Measurements from ENCODE around the gene SYNDIG1. TPM values are rescaled to one million over a fixed set of nuclear protein-coding genes. Genes with fewer than 3 reads are reported as not detected.

Gene SYNDIG1
- total RNA-seq, 4 donors from 2014 or later, result 0.27 to 0.32 TPM; not detected in 2

DNA sequence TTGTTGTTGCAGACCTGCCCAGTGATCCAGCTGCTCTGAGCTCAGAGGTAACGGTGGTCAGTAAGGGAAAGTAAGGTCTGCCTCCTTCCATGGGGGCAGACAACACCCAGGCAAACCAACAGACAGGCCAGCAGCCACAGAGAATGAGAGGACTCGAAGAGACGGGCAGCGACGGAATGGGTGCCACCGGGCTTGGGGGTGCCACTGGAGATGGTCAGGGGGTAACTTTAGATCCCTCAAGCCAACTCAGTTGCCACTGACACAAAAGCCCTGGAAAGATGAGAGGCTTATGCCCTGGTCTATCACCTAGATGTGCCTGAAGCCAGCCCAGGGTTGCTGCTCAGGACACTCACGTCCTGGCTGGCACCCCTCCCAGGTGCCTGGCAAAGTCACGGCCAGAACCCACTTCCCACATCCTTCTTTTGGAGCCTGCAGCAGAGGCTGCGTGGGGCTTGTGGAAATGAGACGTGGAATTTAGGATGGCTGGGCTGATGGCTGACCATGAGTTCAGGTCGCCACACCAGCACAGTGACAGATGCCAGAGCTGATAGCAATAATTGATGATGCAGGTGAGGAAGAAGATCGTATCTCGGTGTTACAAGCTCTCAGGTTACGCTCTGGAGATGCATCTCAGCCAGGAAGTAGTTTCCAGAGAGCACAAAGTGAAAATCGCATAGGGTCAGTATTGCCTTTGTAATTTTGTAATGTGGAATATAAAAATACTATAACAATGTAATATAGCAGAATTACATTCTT lies 209.1 kb downstream of the SYNDIG1 start:
- in situ Hi-C loops (cut with MboI; ENCODE audit: low pct_ligation_motif_present in 1 of 4, low pct_unique_long_range_greater_than_20kb in 1 of 4, low sequenced_read_pairs in 3 of 4), result no loop called here
- 77 to 93% methylated on average over 3 to 15 of the region's 15 CpGs for whole genome bisulfite sequencing, 2 donors (ENCODE audit: low coverage in 1 of 2)
- intact Hi-C loops (cut with DNase I; ENCODE audit: low total_unique reads), result no loop called here
- Histone ChIP-seq H3K4me3 (no peak overlapping the region), H3K4me1 (no peaks in the 10 kb centered on the region), H3K9me3 (no peaks in the 10 kb centered on the region), H3K27ac (no peak overlapping the region), H3K27me3 (no peaks in the 10 kb centered on the region), H3K36me3 (no peaks in the 10 kb centered on the region)
- TF ChIP-seq POLR2AphosphoS5 (IDR thresholded peaks at IDR 0.05) (no peak), CTCF (IDR thresholded peaks at IDR 0.05) (no peak), POLR2A (IDR thresholded peaks at IDR 0.05) (no peak), EP300 (IDR thresholded peaks at IDR 0.05; ENCODE audit: low read depth) (no peak)
- no peak for DNase-seq

DNA sequence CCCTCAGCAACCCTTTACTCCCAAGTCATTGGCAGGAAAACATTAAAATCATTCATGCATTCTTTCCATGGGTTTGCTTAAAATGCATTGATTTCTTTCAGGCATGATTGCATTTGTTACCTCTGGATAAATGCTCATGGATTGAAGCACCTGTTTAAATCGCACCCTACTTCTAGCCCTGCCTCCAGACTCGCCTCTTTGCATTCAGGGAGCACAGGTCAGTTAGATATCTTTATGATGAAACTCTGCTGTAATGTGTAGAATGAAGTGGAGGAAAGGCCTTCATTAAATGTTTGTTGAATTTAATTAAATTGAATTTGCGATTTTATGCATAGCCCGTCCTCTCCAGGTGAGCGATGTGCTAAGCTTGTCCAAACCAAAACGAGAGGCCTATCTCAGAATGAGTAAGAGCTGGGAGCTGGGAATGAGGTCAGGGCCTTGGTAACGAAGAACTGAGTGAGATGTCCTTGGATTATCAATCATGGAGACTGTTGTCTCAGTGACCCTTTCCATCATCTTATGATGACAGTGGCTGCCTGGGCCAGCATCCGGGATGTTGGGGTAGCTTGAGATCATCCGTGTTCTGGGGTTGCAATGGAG lies 210.1 kb downstream of the SYNDIG1 start:
- in situ Hi-C loops (cut with MboI; ENCODE audit: low pct_ligation_motif_present in 1 of 4, low pct_unique_long_range_greater_than_20kb in 1 of 4, low sequenced_read_pairs in 3 of 4) (no loop called here), intact Hi-C loops (cut with DNase I; ENCODE audit: low total_unique reads) (no loop called here)
- no peak for DNase-seq
- no peak overlapping the region for H3K4me3 ChIP-seq
- H3K27me3 ChIP-seq, result no peaks in the 10 kb centered on the region
- no peak overlapping the region for H3K27ac ChIP-seq
- 73 to 79% methylated on average over 8 to 9 of the region's 9 CpGs for WGBS, 2 donors (ENCODE audit: low coverage in 1 of 2)
- TF ChIP-seq EP300 (IDR thresholded peaks at IDR 0.05; ENCODE audit: low read depth), result no peak
- no peak for TF ChIP-seq CTCF (IDR thresholded peaks at IDR 0.05)
- no peak for TF ChIP-seq POLR2A (IDR thresholded peaks at IDR 0.05)
- no peak for TF ChIP-seq POLR2AphosphoS5 (IDR thresholded peaks at IDR 0.05)
- no peaks in the 10 kb centered on the region for H3K9me3 ChIP-seq
- H3K4me1 ChIP-seq, result no peaks in the 10 kb centered on the region
- no peaks in the 10 kb centered on the region for H3K36me3 ChIP-seq

DNA sequence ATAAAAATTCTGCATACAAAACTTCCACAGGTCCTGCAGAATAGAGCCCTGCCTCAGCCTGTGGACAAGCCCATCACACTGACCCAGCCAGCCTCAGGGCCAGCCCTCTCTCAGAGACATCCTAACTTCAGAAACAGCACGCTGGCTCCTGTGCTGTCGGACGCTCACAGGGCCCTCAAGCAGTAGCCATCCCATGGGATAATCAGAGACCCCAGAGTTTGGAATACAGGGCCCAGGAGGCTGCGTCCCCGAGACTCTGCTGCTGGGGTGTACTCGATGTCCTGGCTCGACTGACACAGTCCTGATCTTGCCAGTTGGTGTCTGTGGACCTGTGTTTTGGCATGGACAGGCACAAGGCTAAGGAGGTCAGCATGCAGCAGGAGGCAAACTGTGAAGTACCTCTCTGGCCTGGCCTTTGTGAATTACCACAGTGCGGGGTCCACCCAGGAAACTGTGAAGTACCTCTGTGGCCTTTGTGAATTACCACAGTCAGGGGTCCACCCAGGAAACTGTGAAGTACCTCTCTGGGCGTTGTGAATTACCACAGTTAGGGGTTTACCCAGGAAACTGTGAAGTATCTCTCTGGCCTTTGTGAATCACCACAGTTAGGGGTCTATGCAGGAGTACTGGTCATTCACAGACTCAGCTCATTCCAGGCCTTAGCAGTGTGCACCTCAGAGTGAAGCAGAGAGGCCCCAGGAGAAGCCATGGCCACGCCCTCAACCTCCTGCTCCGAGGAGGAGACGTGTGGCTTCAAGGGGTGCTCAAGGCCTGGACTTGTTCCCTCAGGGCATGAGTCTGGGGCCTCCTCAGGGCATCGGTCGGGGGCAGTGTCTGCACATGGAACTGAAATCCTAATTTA lies 212.4 kb downstream of the SYNDIG1 start:
- in situ Hi-C loops (cut with MboI; ENCODE audit: low pct_ligation_motif_present in 1 of 4, low pct_unique_long_range_greater_than_20kb in 1 of 4, low sequenced_read_pairs in 3 of 4) (no loop called here), intact Hi-C loops (cut with DNase I; ENCODE audit: low total_unique reads) (no loop called here)
- Histone ChIP-seq H3K9me3 (no peaks in the 10 kb centered on the region), H3K4me3 (no peak overlapping the region), H3K36me3 (no peaks in the 10 kb centered on the region), H3K4me1 (no peaks in the 10 kb centered on the region), H3K27ac (no peak overlapping the region), H3K27me3 (no peaks in the 10 kb centered on the region)
- no peak for TF ChIP-seq CTCF (IDR thresholded peaks at IDR 0.05)
- TF ChIP-seq POLR2AphosphoS5 (IDR thresholded peaks at IDR 0.05), result no peak
- DNase-seq, result no peak
- WGBS, 2 donors (ENCODE audit: low coverage in 1 of 2), result 76% methylated on average over 14 of the region's 14 CpGs; no CpG with 5 or more reads in 1 of the 2 donors

DNA sequence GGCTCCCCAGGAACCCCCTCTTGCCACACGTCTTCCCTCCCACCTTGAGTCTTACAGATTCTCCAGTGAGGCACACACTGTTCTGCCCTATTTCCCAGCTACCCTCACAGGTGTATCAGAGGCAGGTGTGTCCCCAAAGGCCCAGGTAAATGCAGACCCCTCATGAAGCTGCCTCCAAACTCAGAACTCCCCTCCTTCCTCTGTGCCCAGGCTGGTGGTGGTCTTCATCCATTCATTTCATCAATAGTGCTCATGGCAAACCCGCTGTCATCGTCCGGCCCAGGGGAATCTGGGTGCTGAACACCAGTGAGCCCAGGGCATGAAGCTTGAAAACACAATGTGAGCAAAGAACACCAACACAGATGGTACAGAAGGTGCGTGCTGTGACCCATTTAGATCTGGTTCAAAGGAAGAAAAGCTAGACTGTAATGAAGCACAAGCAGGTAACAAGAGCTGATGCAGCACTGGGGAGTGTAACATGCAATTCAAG lies 213.1 kb downstream of the SYNDIG1 start:
- in situ Hi-C loops (cut with MboI; ENCODE audit: low pct_ligation_motif_present in 1 of 4, low pct_unique_long_range_greater_than_20kb in 1 of 4, low sequenced_read_pairs in 3 of 4) (no loop called here), intact Hi-C loops (cut with DNase I; ENCODE audit: low total_unique reads) (no loop called here)
- Histone ChIP-seq H3K9me3 (no peaks in the 10 kb centered on the region), H3K27ac (no peak overlapping the region), H3K4me3 (no peak overlapping the region), H3K4me1 (no peaks in the 10 kb centered on the region), H3K36me3 (no peaks in the 10 kb centered on the region), H3K27me3 (no peaks in the 10 kb centered on the region)
- DNase-seq, result no peak
- TF ChIP-seq EP300 (IDR thresholded peaks at IDR 0.05; ENCODE audit: low read depth), result no peak
- TF ChIP-seq POLR2A (IDR thresholded peaks at IDR 0.05), result no peak
- no peak for TF ChIP-seq POLR2AphosphoS5 (IDR thresholded peaks at IDR 0.05)
- no peak for TF ChIP-seq CTCF (IDR thresholded peaks at IDR 0.05)
- WGBS, 2 donors (ENCODE audit: low coverage in 1 of 2), result 89 to 100% methylated on average over 1 to 5 of the region's 5 CpGs

All from transverse colon (tissue), 4 donors.